ENCODE measurements around the gene SCUBE2.

SCUBE2 gene

GRCh38 chr11:9037963-9038362, 53.4 kb downstream of the SCUBE2 start:
- H3K4me3 ChIP-seq (ENCODE audit: low read length) = no peak overlapping the region
- DNase-seq (ENCODE audit: low read depth) = no peak
- TF ChIP-seq CTCF (IDR thresholded peaks at IDR 0.05; ENCODE audit: insufficient read depth, low read depth, low read length, missing control alignments) = no peak

GRCh38 chr11:9037046-9037780, 54.2 kb downstream of the SCUBE2 start:
- DNase-seq (ENCODE audit: low read depth) = no peak
- no peak overlapping the region for H3K4me3 ChIP-seq (ENCODE audit: low read length)
- TF ChIP-seq CTCF (IDR thresholded peaks at IDR 0.05; ENCODE audit: insufficient read depth, low read depth, low read length, missing control alignments) = no peak

- no peak overlapping the region for H3K4me3 ChIP-seq (ENCODE audit: low read length)
- peak; percentile 38 for DNase-seq (ENCODE audit: low read depth)
- TF ChIP-seq CTCF (IDR thresholded peaks at IDR 0.05; ENCODE audit: insufficient read depth, low read depth, low read length, missing control alignments) = no peak
Measured at GRCh38 chr11:9030601-9031000, 60.8 kb downstream of the SCUBE2 start.

GRCh38 chr11:9029422-9029821, 62.0 kb downstream of the SCUBE2 start:
- H3K4me3 ChIP-seq (ENCODE audit: low read length) = no peak overlapping the region
- no peak for DNase-seq (ENCODE audit: low read depth)
- TF ChIP-seq CTCF (IDR thresholded peaks at IDR 0.05; ENCODE audit: insufficient read depth, low read depth, low read length, missing control alignments) = no peak

GRCh38 chr11:9028581-9028980, 62.8 kb downstream of the SCUBE2 start:
- DNase-seq (ENCODE audit: low read depth) = no peak
- TF ChIP-seq CTCF (IDR thresholded peaks at IDR 0.05; ENCODE audit: insufficient read depth, low read depth, low read length, missing control alignments) = no peak
- H3K4me3 ChIP-seq (ENCODE audit: low read length) = no peak overlapping the region

GRCh38 chr11:9025101-9025850, 66.1 kb downstream of the SCUBE2 start:
- no peak for TF ChIP-seq CTCF (IDR thresholded peaks at IDR 0.05; ENCODE audit: insufficient read depth, low read depth, low read length, missing control alignments)
- no peak overlapping the region for H3K4me3 ChIP-seq (ENCODE audit: low read length)
- DNase-seq (ENCODE audit: low read depth) = no peak

All from epithelial cell of esophagus (primary cell).